ENCODE measurements around the gene MTFMT.

Gene MTFMT

DNA sequence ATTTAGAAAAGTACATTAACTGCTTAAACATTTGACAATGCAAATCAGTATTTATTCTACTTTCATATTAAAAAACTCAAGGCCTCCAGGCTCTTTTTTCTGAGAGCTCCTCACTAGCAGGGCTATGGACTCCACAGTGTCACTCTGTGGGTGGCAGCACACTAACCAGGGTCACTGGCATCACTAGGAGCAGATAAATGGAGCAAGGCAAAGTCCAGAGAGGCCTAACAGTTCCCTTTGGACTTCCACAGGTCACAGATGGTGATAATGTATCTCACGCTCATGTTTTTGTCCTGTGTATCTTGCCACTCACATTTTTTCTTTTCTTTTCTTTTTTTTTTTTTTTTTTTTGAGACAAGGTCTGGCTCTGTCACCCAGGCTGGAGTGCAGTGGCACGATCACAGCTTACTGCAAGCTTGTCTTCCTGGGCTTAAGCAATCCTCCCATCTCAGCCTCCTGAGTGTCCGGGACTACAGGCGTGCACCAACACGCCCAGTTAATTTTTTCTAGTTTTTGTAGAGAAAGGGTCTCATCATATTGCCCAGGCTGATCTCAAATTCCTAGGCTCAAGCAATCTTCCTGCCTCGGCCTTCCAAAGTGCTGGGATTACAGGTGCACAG lies 47.5 kb downstream of the MTFMT start:
- no peak for DNase-seq

DNA sequence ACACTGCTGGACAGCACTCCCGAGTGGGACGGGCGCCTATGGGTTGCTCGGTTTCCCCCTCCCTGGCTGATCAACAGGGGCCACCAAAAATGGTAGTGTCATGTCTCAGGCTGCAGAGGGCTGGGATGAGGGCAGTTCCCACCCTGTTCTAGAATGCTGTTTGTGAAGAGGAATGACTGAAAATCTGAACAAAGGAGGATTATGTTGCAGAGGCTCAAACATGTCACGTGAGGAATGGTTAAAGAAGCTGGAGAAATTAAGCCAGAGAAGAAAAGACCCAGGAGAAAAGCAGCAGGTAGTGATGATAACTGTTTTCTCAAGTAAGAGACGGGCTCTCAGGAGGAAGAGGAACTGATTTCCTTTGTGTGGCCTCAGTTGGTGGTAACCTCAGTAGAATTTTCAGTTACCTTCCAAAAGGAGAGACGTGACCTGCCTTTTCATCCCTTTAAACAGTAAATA lies 50.2 kb downstream of the MTFMT start:
- DNase-seq, result no peak

DNA sequence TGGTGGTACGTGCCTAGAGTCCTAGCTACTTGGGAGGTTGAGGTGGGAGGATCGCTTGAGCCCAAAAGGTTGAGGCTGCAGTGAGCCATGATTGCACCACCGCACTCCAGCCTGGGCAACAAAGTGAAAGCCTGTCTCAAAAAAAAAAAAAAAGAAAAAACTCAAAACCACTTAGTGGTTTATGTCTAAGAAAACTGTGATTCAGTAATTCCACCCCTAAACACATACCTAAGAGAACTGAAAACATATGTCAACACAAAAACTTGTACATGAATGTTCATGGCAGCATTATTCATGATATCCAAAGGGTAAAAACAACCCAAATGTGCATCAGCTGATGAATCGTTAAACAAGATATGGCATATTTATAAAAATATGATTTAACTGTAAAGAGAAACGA lies 54.0 kb downstream of the MTFMT start:
- DNase-seq, result no peak

DNA sequence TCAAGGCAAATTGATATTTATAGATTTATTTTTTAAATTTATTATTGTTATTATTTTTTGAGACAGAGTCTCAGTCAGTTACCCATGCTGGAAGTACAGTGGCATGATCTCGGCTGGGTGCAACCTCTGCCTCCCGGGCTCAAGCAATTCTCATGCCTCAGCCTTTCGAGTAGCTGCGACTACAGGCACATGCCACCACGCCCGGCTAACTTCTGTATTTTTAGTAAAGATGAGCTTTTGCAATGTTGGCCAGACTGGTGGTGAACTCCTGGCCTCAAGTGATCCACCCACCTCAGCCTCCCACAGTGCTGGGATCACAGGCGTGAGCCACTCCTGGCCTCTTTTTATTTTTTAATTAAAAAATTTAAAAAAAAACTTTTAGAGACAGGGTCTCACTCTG lies 58.7 kb downstream of the MTFMT start:
- DNase-seq, result no peak

DNA sequence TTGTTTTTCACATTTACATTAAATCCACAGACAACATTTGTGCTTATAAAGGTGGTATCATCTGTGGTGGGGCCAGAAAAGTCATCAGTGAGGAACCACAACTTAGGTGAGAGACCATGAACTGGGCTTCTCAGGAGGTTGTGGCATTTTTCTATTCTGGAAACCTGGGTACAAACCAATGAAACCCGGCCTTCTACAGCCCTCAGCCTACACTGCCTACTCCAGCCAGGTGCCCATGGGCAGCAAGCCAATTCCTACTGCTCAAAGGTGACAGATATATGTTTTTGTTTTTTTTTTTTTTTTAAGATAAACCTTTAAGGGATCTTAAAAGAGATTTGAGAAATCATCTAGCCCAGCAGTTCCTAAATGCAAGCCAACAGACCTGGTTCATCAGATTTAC lies 60.0 kb downstream of the MTFMT start:
- DNase-seq, result no peak

DNA sequence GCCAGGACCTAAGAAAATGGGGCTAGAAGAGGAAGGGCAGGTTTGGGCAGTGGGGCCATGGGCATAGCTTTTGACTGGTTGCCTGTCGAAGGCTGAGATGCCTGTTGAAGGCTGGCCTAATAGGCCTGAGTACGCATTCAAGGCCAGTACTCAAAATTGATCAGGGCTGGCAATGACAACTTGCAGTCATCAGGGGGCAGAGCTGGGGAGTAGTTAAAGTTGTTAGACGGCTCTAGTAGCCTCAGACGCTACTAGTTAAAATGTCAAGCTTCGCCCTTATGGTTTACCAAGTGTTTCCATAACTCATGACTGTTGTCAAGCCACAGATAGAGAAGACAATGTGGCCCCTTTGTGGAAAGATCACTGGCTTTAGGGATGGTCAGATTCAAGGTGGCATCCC lies 68.4 kb downstream of the MTFMT start:
- DNase-seq, result no peak

DNA sequence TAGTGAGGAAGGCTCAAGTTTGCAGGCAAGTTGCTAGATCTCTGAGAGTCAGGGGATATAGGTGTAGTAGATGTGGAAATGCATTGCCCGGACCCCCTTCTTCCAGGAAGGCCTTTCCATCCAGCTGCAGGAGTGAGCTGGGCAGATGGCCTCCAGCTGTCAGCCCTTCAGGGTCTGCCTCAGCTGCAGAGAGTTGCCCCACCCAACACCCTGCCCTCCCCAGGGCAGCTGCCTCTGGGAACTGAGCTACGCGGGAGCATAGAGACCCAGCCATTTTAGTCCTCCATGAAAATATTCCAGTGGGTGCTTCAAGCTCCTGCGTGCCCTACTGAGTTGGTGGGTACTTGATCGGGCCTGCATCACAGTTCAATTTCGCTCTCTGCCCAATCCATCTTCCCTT lies 69.3 kb downstream of the MTFMT start:
- no peak for DNase-seq

DNA sequence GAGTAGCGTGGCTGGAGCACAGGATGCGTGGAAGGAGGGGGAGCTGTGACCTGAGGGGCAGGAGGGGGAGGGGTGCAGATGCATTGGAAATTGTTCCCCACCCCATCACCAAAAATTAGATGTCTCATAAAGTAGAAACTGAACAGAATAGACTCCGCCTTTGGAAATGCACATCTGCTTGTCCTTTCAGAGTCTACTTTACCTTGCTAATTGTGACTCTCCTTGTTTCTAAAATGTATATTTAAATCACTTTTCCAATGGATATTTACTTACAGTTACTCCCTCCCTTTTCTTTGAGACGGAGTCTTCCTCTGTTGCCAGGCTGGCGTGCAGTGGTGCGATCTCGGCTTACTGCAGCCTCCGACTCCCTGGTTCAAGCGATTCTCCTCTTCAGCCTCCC lies 70.3 kb downstream of the MTFMT start:
- no peak for DNase-seq

DNA sequence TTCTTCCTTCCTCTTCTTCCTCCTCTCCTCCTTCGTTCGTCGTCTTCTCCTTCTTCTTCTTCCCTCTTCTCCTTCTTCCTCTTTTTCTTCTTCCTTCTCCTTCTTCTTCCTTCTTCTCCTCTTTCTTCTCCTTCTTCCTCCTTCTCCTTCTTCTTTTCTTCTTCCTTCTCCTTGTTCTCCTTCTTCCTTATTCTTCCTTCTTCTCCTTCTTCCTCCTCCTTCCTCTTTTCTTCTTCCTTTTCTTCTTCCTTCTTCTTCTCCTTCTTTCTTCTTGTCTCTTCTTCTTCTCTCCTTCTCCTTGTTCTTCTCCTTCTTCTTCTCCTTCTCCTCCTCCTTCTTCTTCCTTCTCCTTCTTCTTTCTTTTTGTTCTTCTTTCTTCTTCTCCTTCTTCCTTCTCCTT lies 75.0 kb downstream of the MTFMT start:
- DNase-seq, result no peak

DNA sequence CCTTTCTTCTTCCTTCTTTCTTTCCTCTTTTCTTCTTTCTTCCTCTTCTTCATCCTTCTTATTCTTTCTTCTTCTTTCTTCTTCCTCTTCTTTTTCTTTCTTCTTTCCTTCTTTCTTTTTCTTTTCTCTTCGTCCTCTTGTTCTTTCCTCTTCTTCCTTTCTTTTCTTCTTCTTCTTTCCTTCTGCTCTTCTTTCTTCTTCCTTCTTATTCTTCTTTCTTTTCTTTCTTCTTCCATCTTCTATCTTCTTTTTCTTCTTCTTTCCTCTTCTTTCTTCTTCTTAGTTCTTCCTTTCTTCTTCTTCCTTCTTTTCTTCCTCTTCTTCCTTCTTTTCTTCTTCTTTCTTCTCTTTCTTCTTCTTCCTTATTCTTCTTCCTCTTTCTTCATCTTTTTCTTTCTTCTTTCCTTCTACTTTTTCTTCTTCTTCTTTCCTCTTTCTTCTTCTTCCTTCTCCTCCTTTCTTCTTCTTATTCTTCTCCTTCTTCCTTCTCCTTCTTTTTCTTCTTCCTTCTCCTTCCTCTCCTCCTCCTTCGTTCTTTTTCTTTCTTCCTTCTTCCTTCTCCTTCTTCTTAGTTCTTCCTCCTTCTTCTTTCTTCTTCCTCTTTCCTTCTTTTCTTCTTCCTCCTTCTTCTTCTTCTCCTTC lies 77.5 kb downstream of the MTFMT start:
- DNase-seq, result no peak
